NCI-H510A treated with DMSO at 0.1 percent for 48 hours (cell line): Measurements from ENCODE around the gene MUTYH.

Experiments
- DNase-seq: peaks from one replicate; lab custom pipeline; 2025; lab: John Stamatoyannopoulos, UW

Gene MUTYH

DNA sequence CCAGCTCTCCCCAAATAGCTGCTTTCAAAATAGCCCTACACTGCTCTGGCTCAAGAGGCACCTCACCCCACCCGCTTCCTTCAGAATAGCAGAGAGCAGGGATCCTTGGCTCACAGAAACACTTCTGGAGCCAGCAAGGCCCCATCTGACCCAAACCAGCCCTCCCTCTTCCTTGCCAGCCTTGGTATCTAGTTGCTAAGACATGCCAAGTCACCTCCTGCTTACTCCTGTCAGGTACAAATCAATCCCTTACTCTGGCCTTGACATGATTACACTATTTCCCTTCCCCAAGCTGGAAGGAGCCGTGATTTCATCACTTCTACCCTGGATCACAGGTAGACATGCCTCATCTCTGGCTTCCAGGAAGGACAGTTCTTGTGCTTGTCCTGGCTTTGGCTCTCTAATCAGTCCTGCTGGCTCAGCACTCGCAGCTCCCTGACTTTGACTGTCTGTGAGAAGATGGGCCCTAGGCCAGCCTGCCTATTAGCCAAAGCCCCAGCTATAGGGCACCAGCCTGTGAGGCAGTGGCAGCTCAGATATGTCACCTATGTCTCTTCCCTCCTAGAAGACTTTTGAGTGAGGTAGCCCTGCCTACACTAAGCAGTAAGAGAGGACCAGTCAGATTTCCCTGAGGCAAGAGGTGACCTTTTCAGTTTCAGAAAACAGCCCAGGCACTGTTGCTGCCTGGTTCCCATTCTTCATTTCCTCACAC lies 8.9 kb upstream of the MUTYH start:
- no peak for DNase-seq

GRCh38 chr1:45348609-45348965 lies 8.3 kb upstream of the MUTYH start:
- DNase-seq, result no peak

GRCh38 chr1:45348020-45348419 lies 7.8 kb upstream of the MUTYH start:
- no peak for DNase-seq

- no peak for DNase-seq
These were observed 6.2 kb upstream of the MUTYH start for GRCh38 chr1:45346473-45346872.

DNA sequence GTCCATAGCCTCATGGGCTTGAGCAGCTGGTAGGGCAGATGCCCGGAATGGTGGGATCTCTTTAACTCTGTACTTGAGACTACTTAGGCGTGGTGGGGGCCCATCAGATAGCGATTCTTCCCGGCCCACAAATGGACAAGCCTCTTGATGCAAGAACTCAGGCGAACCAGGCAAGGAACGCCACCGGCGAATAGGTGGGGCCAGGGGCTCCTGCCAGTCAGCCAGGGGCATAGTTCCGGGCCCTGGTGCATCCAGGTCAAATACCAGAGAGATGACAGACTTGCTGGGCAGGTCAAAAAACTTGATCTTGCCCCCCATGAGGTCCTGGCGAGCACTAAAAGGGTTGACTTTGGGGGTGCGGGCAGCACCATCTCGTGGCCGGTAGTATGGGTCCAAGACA lies 4.8 kb upstream of the MUTYH start:
- no peak for DNase-seq

GRCh38 chr1:45344499-45344898 lies 4.3 kb upstream of the MUTYH start:
- DNase-seq, result no peak

DNA sequence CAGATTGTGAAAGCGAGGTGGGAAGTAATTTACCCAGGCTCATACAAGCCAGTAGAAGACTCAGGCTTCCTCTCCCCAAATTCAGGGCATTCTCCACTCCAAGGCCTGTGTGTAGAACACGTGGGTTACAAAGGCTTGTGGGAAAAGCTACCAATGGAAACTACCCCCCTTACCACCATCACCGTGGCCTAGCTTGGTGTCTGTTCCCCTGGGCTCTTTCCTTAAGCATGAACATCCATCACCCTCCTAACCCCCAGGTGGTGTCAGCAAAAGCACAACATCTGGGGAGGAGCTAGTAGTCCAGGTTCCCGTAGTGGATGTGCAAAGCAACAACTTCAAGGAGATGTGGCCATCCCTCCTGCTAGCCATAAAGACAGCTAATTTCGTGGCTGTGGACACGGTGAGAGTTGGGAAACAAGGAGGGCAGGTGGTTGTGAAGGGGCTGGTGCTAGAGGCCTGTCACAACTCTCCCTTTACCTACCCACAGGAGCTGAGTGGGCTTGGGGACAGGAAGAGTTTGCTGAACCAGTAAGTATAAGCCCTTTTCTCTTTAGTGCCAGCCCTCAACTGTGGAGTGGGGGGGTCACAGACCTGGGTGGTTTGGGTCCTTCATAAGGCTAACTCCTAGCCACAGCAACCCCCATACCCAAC lies 701 bp upstream of the MUTYH start:
- DNase-seq, result no peak

- no peak for DNase-seq
These were observed 2.5 kb downstream of the MUTYH start for GRCh38 chr1:45337630-45338325.

- DNase-seq, result no peak
These were observed 4.3 kb downstream of the MUTYH start for GRCh38 chr1:45335855-45336324.

- DNase-seq, result no peak
These were observed 5.7 kb downstream of the MUTYH start for GRCh38 chr1:45334308-45335245.

GRCh38 chr1:45332346-45332720 lies 7.9 kb downstream of the MUTYH start:
- no peak for DNase-seq

GRCh38 chr1:45331436-45332345 lies 8.5 kb downstream of the MUTYH start:
- DNase-seq, result no peak

DNA sequence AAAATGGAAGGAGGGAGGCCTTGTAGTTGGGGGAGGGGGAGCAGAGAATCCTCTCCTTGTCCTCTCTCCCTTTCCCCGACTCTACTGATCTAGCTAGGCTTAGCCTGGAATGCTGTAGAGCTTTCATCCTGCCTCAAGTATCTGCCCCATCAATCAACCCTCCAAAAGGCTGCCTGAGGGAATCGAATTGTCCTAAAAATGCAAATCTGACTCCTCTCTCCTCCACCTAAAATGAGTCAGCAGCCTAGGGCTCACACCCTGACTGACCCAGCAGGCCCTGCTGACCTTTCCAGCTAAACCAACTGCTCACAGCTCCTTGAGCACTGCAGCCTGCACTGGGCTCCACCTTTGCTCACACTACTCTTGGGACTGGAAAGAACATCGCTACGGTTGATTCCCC lies 10.8 kb downstream of the MUTYH start:
- DNase-seq, result no peak

DNA sequence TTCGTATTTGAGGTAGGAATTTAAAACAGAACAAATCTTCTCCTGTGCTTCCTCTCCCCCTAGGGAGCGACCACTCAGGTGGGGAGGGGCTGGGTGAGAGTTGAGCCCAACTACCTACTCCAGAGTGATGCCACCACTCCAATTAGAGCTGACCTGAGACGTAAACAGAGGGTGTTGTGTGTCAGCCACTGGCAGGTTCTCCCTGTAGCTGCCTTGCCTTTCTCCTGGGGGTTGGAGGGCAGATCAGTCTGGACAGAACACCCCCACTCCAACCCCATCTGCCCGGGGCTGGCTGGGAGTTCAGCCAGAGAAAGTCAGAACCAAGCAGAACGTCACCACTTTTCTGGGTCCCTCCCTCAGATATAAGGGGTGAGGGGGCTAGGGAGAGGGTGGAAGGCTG lies 11.6 kb downstream of the MUTYH start:
- DNase-seq, result no peak

DNA sequence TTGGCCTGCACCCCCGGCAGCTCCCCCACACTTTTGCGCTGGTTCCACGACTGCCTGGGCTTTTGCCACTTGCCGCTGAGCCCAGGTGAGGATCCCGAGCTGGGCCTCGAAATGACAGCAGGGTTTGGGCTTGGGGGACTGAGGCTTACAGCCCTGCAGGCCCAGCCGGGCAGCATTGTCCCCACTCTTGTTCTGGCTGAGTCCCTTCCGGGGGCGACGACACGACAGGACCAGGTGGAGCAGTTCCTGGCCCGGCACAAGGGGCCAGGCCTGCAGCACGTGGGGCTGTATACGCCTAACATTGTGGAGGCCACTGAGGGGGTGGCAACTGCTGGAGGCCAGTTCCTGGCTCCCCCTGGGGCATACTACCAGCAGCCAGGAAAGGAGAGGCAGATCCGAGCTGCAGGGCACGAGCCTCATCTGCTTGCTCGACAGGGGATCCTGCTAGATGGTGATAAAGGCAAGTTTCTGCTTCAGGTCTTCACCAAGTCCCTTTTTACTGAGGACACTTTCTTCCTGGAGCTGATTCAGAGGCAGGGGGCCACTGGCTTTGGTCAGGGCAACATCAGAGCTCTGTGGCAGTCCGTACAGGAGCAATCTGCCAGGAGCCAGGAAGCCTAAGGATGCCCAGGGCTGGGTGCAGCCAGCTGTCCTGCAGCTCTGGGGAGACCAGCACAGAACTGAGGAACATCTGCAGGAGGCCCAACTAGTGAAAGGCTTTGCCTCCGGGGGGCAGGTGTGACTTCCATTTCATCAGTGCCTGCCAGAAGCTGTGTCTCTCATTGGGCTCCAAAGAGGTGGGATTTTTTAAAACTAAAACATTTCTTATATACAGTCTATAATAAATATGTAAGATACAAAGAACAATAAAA lies 12.4 kb downstream of the MUTYH start:
- DNase-seq, result peak; percentile 59

GRCh38 chr1:45326627-45327623 lies 13.3 kb downstream of the MUTYH start, which contains the start of gene HPDL:
Gene HPDL, plus strand, starts transcription at chr1:45326895. Its CDS starts 254 bp downstream, at chr1:45327149.
- peak; percentile 35 for DNase-seq

DNA sequence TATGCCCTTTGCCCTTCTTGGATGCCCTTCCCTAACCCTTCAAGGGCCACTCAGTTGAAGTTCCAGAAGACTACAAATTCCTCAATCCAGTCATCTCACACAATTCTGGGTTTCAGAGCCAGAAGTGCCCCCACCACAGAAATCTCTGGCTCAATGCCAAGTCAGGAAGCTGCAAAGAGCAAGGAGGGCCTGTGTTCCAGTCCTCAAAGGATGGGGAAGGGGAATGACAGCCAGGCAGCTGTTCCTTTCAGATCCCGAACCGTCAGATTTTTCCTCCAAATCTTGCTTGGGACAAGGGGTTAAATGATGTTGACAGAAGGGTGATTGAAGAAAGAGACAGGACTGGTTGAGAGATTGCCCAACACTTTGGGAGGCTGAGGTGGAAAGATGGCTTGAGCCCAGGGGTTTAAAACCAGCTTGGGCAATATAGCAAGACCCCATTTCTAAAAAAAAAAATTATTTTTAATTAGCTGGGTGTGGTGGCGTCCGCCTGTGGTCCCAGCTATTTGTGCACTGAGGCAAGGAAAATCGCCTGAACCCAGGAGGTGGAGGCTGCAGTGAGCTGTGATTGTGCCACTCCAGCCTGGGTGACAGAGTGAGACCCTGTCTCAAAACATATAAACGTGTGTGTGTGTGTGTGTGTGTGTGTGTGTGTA lies 14.3 kb downstream of the MUTYH start:
- no peak for DNase-seq

DNA sequence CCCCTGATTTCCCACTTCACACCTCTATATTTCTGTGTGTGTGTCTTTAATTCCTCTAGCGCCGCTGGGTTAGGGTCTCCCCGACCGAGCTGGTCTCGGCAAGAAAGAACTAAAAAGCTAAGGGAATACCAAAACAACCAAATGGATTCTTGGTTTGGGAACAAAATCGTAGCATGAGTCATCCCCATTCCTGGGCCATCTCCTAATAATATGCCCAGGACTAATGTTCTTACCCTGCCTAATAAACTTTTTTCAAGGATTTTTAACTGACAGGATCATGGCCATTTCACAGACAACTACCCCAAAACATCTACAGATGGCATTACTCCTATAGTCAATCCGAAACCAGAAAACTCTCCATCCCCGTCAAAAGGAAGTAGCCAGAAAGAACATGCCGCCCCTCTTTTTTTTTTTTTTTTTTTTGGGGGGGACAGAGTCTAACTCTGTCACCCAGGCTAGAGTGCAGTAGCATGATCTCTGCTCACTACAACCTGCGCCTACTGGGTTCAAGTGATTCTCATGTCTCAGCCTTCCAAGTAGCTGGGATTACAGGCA lies 17.7 kb downstream of the MUTYH start:
- DNase-seq, result no peak
